HCT116 (cell line): ENCODE data around the gene CCBE1. TPM values are rescaled to one million over a fixed set of nuclear protein-coding genes. Genes with fewer than 3 reads are reported as not detected.

Experiments used
- ATAC-seq: fragments of 200-7000 bp; cut with Tn5 transposase; 2 replicates; pipeline ENCODE4 v1.9.1; 2020; ENCODE audit warnings: mild to moderate bottlenecking, moderate library complexity
- BruUV-seq: library from RNA; stranded (reverse); fragments of 400-500 nt; replicated peaks from 2 replicates; lab custom pipeline; 2021; lab: Mats Ljungman, UMichigan
- CTCF ChIA-PET: fragments of 300-600 bp; sonication (Branson Sonifier 250); formaldehyde crosslinking; loops from one replicate; lab custom pipeline; 2021; ENCODE audit warnings: antibody characterized with exemption; lab: Charles Lee
- POLR2A ChIA-PET: fragments of 300-600, 350-600 bp; sonication (Branson Sonifier 250); formaldehyde crosslinking; loops from one replicate; lab custom pipeline; 2021; ENCODE audit warnings: antibody characterized with exemption; lab: Charles Lee
- RAD21 ChIA-PET, 2 experiments: fragments of 300-600 bp; sonication (Branson Sonifier 250); formaldehyde crosslinking; loops; one replicate each; lab custom pipeline; 2023; ENCODE audit warnings: low total read pairs in 2 of 2; ENCODE audit not compliant: uncharacterized antibody in 2 of 2, unreplicated experiment in 2 of 2, low non-redundant PET in 1 of 2; lab: Charles Lee
- DNase-seq: peaks from one replicate; pipeline ENCODE4 v3.0.0-alpha.2; 2010; ENCODE audit warnings: low read depth, low spot score
- H2AFZ ChIP-seq: fragments of 200-600 bp; shearing (Covaris generic), sonication (generic); 2 replicates; pipeline ENCODE4 v1.6.1; 2017; ENCODE audit warnings: low read depth, mixed run types, mixed read lengths, antibody characterized with exemption, low read length; ENCODE audit not compliant: poor library complexity, severe bottlenecking
- H3K27ac ChIP-seq: 2 replicates; pipeline ENCODE4 v1.5.1; 2012; ENCODE audit warnings: low read depth, low read length
- H3K27me3 ChIP-seq: fragments of 200-600 bp; sonication (generic); 2 replicates; pipeline ENCODE4 v1.6.1; 2016; ENCODE audit warnings: mixed run types, low read length, mixed read lengths; ENCODE audit not compliant: insufficient read depth
- H3K36me3 ChIP-seq, 2 experiments: fragments of 200-500 bp in 1 of 2; fragments of 200-600 bp in 1 of 2; sonication (Bioruptor generic) in 1 of 2; sonication (generic) in 1 of 2; 2 replicates each; pipeline versions ENCODE4 v1.5.1 to v1.6.1; 2014 to 2016; ENCODE audit warnings: low read length in 2 of 2, inconsistent platforms in 1 of 2, mixed read lengths in 1 of 2, mixed run types in 1 of 2; ENCODE audit not compliant: insufficient read depth in 2 of 2, control insufficient read depth in 1 of 2
- H3K4me1 ChIP-seq, 2 experiments: fragments of 200-600 bp in 1 of 2; sonication (generic) in 1 of 2; 2 replicates each; pipeline versions ENCODE4 v1.5.1 to v1.6.1; 2012 to 2017; ENCODE audit warnings: low read length in 2 of 2, inconsistent platforms in 1 of 2, mild to moderate bottlenecking in 1 of 2, mixed read lengths in 1 of 2, mixed run types in 1 of 2, moderate library complexity in 1 of 2; ENCODE audit not compliant: insufficient read depth in 2 of 2, control insufficient read depth in 1 of 2
- H3K4me2 ChIP-seq: fragments of 200-600 bp; sonication (generic); 2 replicates; pipeline ENCODE4 v1.6.1; 2017; ENCODE audit warnings: mixed run types, low read length, mixed read lengths
- H3K4me3 ChIP-seq, 2 experiments: fragments of 200-600 bp in 1 of 2; sonication (generic) in 1 of 2; replicated peaks in 1 of 2; 2 replicates each; pipeline ENCODE4 v1.5.1; 2011 to 2016; ENCODE audit warnings: low read length in 2 of 2, control low read depth in 1 of 2, low read depth in 1 of 2, mild to moderate bottlenecking in 1 of 2, mixed read lengths in 1 of 2, mixed run types in 1 of 2
- H3K79me2 ChIP-seq: fragments of 200-600 bp; sonication (generic); 2 replicates; pipeline ENCODE4 v1.6.1; 2017; ENCODE audit warnings: mild to moderate bottlenecking, mixed run types, low read length, moderate library complexity, mixed read lengths; ENCODE audit not compliant: insufficient read depth
- H3K9ac ChIP-seq: fragments of 200-600 bp; sonication (generic); 2 replicates; pipeline ENCODE4 v1.6.1; 2016; ENCODE audit warnings: low read length, mixed read lengths
- H3K9me2 ChIP-seq: fragments of 200-600 bp; sonication (generic), shearing (Covaris generic); 2 replicates; pipeline ENCODE4 v1.6.1; 2017; ENCODE audit warnings: mixed run types, mild to moderate bottlenecking, moderate library complexity; ENCODE audit not compliant: insufficient read depth
- H3K9me3 ChIP-seq, 2 experiments: fragments of 200-500 bp in 1 of 2; fragments of 200-600 bp in 1 of 2; sonication (Bioruptor generic) in 1 of 2; sonication (generic) in 1 of 2; 2 replicates each; pipeline ENCODE4 v1.6.1; 2014 to 2017; ENCODE audit warnings: low read length in 2 of 2, mixed read lengths in 2 of 2, inconsistent platforms in 1 of 2, low read depth in 1 of 2, mild to moderate bottlenecking in 1 of 2, mixed run types in 1 of 2, moderate library complexity in 1 of 2; ENCODE audit not compliant: control insufficient read depth in 1 of 2, insufficient read depth in 1 of 2
- H4K20me1 ChIP-seq: fragments of 200-600 bp; sonication (generic), shearing (Covaris generic); 2 replicates; pipeline ENCODE4 v1.6.1; 2017; ENCODE audit warnings: mixed run types, mild to moderate bottlenecking, moderate library complexity; ENCODE audit not compliant: insufficient read depth
- ATF3 ChIP-seq: IDR thresholded peaks from 2 replicates; pipeline ENCODE4 v1.6.1; 2012
- CBX3 ChIP-seq: IDR thresholded peaks from 2 replicates; pipeline ENCODE4 v1.6.1; 2012; ENCODE audit warnings: low read depth
- EZH2 ChIP-seq: fragments of 200-600 bp; sonication (generic); IDR thresholded peaks from 2 replicates; pipeline ENCODE4 v1.6.1; 2017; ENCODE audit warnings: antibody characterized with exemption, mixed run types
- EZH2phosphoT487 ChIP-seq: fragments of 200-600 bp; IDR thresholded peaks from 2 replicates; pipeline ENCODE4 v1.6.1; 2018; ENCODE audit warnings: antibody characterized with exemption, borderline replicate concordance
- FOSL1 ChIP-seq: IDR thresholded peaks from 2 replicates; pipeline ENCODE4 v1.6.1; 2012; ENCODE audit warnings: low read depth
- JUND ChIP-seq: IDR thresholded peaks from 2 replicates; pipeline ENCODE4 v1.6.1; 2012
- MAX ChIP-seq: IDR thresholded peaks from 2 replicates; pipeline ENCODE4 v1.6.1; 2012
- POLR2A ChIP-seq: IDR thresholded peaks from 2 replicates; pipeline ENCODE4 v1.7.0; 2011; ENCODE audit warnings: borderline replicate concordance; ENCODE audit not compliant: insufficient read depth, insufficient read length; ENCODE audit errors: extremely low read depth
- POLR2AphosphoS5 ChIP-seq: IDR thresholded peaks from 2 replicates; pipeline ENCODE4 v1.6.1; 2011; ENCODE audit warnings: mild to moderate bottlenecking, low read depth, low read length, moderate library complexity
- RAD21 ChIP-seq: IDR thresholded peaks from 2 replicates; pipeline ENCODE4 v1.6.1; 2012; ENCODE audit warnings: low read depth, mild to moderate bottlenecking
- SIN3A ChIP-seq: IDR thresholded peaks from 2 replicates; pipeline ENCODE4 v1.6.1; 2012; ENCODE audit warnings: low read depth
- SRF ChIP-seq: IDR thresholded peaks from 2 replicates; pipeline ENCODE4 v1.6.1; 2012; ENCODE audit warnings: low read depth
- TCF7L2 ChIP-seq: IDR thresholded peaks from 2 replicates; pipeline ENCODE4 v1.7.0; 2011; ENCODE audit warnings: borderline replicate concordance, inconsistent platforms; ENCODE audit not compliant: insufficient read depth, insufficient read length; ENCODE audit errors: extremely low read depth
- YY1 ChIP-seq: IDR thresholded peaks from 2 replicates; pipeline ENCODE4 v1.6.1; 2011; ENCODE audit warnings: low read length, low read depth, moderate library complexity, mild to moderate bottlenecking; ENCODE audit not compliant: insufficient replicate concordance; ENCODE audit errors: extremely low read depth
- ZBTB33 ChIP-seq: IDR thresholded peaks from 2 replicates; pipeline ENCODE4 v1.6.1; 2011; ENCODE audit warnings: mild to moderate bottlenecking, low read length, moderate library complexity; ENCODE audit not compliant: insufficient replicate concordance; ENCODE audit errors: extremely low read depth
- intact Hi-C: fragments of 100-400 bp; cut with micrococcal nuclease; formaldehyde crosslinking; loops from 2 replicates; pipeline ENCODE4 v1.10.0; 2022
- total RNA-seq: library from RNA; stranded (reverse); gene quantifications from one replicate; pipeline ENCODE4 v1.2.1, GENCODE V29; 2021; ENCODE audit not compliant: unreplicated experiment

The CCBE1 gene
- total RNA-seq, 1 experiment from 2014 or later, result 0.84 TPM

DNA sequence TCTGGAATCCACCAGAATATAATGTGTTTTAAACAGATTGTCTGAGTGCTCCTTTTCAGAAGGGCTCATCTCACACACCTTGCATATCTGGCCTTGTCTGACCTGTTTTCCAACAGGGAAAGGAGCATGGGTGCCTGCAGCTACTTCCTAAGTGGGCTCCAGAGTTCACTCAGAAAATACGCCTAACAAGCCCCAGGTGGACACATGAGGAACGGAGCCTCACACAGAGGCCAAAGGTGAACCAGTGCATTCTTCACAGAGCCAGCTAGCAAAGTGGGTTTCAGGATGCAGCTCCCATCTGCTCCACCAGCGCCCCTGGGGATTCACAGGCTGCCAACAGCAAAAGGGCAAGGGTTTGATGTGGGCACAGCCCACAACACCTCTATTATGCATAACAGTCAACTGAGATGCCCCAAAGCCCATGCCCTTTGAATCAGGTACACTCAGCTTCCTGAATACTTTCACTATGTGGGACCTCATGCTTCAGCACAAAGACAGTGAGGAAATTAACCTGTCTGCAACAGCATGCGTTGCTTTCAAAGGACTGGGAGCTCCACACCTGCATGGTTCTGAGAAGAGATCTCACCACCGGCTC lies 86.6 kb downstream of the CCBE1 start:
- H3K9ac ChIP-seq, result no peak overlapping the region
- H3K9me2 ChIP-seq, result no peaks in the 10 kb centered on the region
- no peaks in the 10 kb centered on the region for H3K4me1 ChIP-seq
- no TSS peak for BruUV-seq
- intact Hi-C loops, result no loop called here
- H4K20me1 ChIP-seq, result no peaks in the 10 kb centered on the region
- POLR2A ChIA-PET, result no interaction called here
- no peaks in the 10 kb centered on the region for H3K36me3 ChIP-seq
- no peak for DNase-seq
- H3K27me3 ChIP-seq, result peaks cover 28% of the 10 kb centered on the region
- H3K9me3 ChIP-seq, result no peaks in the 10 kb centered on the region
- H2AFZ ChIP-seq, result no peak overlapping the region
- no peak overlapping the region for H3K27ac ChIP-seq
- TF ChIP-seq EZH2 (no peak), YY1 (no peak), JUND (no peak), FOSL1 (no peak), TCF7L2 (no peak)
- TF ChIP-seq, all 23 proteins: peak for 0
- ChIA-PET RAD21 (no interaction called here), CTCF (interaction anchor here (1.0 kb wide), 1 partner anchor 21 kb away, joined by 3 read pairs; no protein-coding TSS in a partner anchor)
- no peak overlapping the region for H3K4me2 ChIP-seq
- ATAC-seq, result no peak
- H3K4me3 ChIP-seq, result no peak overlapping the region
- no peaks in the 10 kb centered on the region for H3K79me2 ChIP-seq

DNA sequence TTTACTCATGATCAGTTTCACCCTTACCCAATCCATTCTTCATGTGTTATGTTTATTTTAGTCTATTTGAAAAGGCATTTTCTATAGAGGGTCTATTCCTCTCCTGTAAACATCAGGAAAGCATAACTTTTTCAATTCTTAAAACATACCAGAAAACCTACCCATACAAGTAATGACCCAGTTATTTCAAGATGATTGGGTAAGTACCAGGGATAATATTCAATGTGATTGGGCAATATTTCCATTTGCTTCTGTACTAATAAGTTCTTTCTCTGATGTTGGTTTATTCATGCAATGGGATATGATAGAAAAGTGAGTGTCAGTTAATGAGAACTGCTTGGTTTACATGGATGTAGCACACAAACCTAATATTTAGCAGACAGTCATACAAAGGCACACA lies 87.6 kb downstream of the CCBE1 start:
- Histone ChIP-seq H2AFZ (no peak overlapping the region), H3K79me2 (no peaks in the 10 kb centered on the region), H3K4me2 (no peak overlapping the region), H3K9me2 (no peaks in the 10 kb centered on the region), H3K4me3 (no peak overlapping the region), H3K27me3 (peaks cover 22% of the 10 kb centered on the region), H3K9me3 (no peaks in the 10 kb centered on the region), H3K36me3 (no peaks in the 10 kb centered on the region), H3K27ac (no peak overlapping the region), H3K4me1 (no peaks in the 10 kb centered on the region), H4K20me1 (no peaks in the 10 kb centered on the region), H3K9ac (no peak overlapping the region)
- no TSS peak for BruUV-seq
- ChIA-PET RAD21 (no interaction called here), CTCF (no interaction called here), POLR2A (no interaction called here)
- TF ChIP-seq TCF7L2, result no peak
- TF ChIP-seq EZH2phosphoT487, result no peak
- no peak for TF ChIP-seq MAX
- TF ChIP-seq RAD21, result no peak
- TF ChIP-seq EZH2, result no peak
- TF ChIP-seq ZBTB33, result no peak
- no peak for TF ChIP-seq JUND
- TF ChIP-seq POLR2AphosphoS5, result no peak
- TF ChIP-seq ATF3, result no peak
- TF ChIP-seq SRF, result no peak
- no peak for TF ChIP-seq POLR2A
- TF ChIP-seq CBX3, result no peak
- no peak for TF ChIP-seq SIN3A
- intact Hi-C loops, result no loop called here
- DNase-seq (no peak), ATAC-seq (no peak)
